GM18873 (cell line): Measurements from ENCODE around the gene PSME3IP1.
"Not testable (repeated sequence)": the region's sequence is repeated elsewhere in the genome, so short reads cannot be mapped to it uniquely, and the experiment has no call there.

ENCODE experiments used
- ATAC-seq: cut with Tn5 transposase; IDR thresholded peaks from one replicate; pipeline ENCODE4 v1.9.1; 2021; ENCODE audit warnings: mild to moderate bottlenecking, moderate library complexity, moderate number of reproducible peaks; ENCODE audit not compliant: unreplicated experiment, low FRiP score

The PSME3IP1 gene

DNA sequence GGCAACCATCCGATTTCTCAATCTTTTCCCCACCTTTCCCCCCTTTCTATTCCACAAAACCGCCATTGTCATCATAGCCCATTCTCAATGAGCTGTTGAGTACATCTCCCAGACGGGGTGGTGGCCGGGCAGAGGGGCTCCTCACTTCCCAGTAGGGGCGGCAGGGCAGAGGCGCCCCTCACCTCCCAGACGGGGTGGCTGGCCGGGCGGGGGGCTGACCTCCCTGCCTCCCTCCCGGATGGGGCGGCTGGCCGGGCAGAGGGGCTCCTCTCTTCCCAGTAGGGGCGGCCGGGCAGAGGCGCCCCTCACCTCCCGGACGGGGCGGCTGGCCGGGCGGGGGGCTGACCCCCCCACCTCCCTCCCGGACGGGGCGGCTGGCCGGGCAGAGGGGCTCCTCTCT is 14.5 kb upstream of the PSME3IP1 start:
- not testable (repeated sequence) for ATAC-seq

- no peak for ATAC-seq
These were observed 10.9 kb upstream of the PSME3IP1 start for GRCh38 chr16:57196753-57197152.

GRCh38 chr16:57196286-57196685 is 10.4 kb upstream of the PSME3IP1 start:
- ATAC-seq = no peak

- no peak for ATAC-seq
These were observed 8.7 kb upstream of the PSME3IP1 start for GRCh38 chr16:57194512-57194911.

DNA sequence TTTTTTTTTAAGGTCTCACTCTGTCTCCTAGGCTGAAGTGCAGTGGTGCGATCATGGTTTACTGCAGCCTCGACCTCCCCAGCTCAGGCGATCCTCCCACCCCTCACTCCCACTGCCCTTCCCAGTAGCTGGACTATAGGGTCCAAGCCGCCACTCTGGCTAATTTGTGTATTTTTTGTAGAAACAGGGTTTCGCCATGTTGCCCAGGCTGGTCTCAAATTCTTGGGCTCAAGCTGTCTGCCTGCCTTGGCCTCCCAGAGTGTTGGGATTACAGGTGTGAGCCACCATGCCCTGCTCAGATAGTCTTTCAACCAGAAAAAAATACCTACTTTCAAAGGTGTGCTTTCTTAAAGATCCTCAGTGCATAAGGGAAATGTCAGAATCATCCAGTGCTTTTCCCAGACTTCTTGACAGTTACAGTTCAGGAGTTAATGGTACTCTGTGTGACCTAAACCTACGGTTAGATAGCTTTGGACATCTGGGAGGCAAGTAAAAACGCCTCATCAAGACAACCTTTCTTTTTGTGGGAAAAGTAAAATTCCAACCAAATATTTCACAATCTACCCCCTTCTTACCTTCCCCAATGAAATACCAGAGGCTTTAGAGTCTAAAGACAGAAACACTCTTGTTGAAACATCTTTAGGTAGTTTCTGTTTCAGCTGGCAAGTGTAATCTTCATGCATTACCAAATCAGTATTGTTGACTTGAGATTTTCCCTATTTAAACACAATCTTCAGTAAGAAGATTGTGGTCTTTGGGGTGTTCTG is 7.1 kb upstream of the PSME3IP1 start:
- ATAC-seq = no peak

- ATAC-seq = no peak
These were observed 6.3 kb upstream of the PSME3IP1 start for GRCh38 chr16:57192146-57192545.

GRCh38 chr16:57191056-57191571 is 5.3 kb upstream of the PSME3IP1 start:
- ATAC-seq = no peak

DNA sequence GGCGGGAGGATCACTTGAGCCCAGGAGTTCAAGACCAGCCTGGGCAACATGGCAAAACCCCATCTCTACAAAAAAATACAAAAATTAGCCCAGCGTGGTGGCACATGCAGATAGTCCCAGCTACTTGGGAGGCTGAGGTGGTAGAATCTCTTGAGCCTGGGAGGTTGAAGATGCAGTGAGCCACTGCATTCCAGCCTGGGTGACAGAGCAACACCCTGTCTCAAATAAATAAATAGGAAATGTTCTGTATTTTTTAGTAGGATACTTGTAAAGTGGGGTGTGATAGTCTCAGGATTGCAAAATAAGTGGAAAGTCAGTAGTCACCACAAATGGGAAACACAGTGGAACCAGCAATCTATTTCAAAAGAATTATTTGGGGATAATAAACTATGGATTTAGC is 4.3 kb upstream of the PSME3IP1 start:
- no peak for ATAC-seq

DNA sequence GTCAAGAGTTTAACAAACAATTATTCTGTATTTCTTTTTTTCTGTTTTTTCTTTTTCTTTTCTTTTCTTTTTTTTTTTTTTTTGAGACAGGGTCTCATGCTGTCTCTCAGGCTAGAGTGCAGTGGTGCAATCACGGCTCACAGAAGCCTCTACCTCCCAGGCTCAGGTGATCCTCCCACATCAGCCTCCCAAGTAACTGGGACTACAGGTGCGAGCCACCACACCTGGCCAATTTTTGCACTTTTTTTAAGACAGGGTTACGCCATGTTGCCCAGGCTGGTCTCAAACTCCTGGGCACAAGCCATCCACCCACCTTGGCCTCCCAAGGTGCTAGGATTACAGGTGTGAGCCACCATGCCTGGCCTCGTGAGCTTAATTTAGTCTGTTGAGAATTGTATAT is 3.7 kb upstream of the PSME3IP1 start:
- ATAC-seq = not testable (repeated sequence)

DNA sequence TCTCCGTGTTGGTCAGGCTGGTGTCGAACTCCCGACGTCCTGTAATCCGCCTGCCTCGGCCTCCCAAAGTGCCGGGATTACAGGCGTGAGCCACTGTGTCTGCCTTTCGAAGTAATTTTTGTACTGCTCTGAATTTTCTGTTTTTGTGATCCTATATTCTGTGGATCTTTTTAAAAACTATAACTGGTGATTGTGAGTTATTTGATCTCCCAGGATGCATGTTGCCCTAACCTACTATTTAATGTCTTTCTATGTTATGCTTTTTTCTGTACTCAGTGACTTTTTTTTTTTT is 2.8 kb upstream of the PSME3IP1 start:
- ATAC-seq = no peak

DNA sequence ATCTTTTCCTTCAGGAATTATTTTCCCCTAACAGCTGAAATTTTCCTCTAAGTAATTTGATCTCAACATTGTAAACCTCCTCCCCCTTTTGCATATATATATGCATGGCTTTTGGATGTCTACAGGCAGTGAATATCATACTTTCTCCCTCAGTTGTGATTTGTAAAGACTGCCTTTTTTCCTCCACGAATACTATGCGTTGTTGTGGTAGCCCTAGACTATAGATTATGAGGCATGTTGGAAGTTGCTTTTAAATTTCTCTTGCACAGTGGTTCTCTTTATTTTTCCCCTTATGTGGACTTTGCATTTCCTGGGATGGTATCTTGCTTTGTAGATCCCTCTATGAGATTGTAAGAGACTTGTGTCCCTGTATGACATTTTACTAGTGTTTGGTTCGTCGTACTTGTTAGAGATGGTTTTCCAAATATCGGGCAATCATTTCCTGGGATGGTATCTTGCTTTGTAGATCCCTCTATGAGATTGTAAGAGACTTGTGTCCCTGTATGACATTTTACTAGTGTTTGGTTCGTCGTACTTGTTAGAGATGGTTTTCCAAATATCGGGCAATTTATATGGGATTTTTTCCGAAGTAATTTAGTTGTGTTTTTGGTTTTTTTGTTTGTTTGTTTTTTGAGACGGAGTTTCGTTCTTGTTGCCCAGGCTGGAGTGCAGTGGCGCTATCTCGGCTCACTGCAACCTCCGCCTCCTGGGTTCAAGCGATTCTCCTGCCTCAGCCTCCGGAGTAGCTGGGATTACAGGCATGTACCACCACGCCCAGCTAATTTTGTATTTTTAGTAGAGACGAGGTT is 2.3 kb upstream of the PSME3IP1 start:
- ATAC-seq = not testable (repeated sequence)

- no peak for ATAC-seq
These were observed 1.3 kb upstream of the PSME3IP1 start for GRCh38 chr16:57186872-57187854.

- peak; percentile 36 for ATAC-seq
These were observed 344 bp downstream of the PSME3IP1 start for GRCh38 chr16:57185446-57185944.

DNA sequence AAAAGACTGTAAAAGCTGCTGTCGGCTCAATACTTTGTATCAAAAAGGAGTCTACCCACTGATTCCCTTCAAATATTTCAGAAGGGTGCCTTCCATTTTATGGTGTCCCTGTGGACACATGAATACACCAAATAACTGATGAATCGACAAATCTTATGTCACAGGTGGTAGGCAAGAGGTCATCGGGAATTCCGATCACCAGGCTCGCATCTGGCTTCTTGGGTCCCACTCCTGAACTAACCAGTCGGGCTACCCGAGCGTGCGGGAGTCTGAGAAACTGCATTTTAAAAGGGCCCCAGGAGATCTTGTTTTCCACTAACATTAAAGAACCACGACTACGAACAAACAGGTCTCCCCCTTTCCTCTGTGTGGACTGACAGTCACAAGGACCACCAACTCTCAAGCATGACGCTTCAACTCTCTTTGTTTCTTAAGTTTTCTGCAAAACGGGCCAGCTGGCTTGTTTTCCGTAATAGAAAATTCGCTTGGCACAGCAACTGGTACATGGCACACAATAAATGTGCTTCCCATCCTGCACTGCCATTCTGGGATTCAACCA is 873 bp downstream of the PSME3IP1 start:
- no peak for ATAC-seq

- ATAC-seq = no peak
These were observed 1.7 kb downstream of the PSME3IP1 start for GRCh38 chr16:57184113-57184512.

- no peak for ATAC-seq
These were observed 6.5 kb downstream of the PSME3IP1 start for GRCh38 chr16:57179215-57179828.

DNA sequence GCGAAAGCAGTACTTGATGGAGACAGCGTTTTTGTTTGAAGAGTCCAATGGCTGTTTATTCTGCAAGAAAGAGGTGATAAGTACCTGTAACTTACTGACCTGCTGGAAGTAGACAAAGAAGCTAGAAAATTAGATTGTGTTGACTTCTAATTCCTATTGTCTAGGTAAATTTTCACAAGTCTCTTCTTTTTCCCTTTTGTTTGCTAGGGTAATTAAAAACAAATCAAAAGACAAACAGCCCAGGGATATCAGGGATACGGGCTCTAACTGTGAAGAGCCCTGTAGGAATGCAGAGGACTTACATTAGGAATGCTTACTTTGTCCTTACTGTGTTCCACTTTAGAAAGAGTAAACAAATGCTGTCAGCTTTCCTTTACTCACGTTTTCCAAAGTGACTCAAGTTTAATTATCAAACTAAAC is 7.0 kb downstream of the PSME3IP1 start:
- no peak for ATAC-seq

- ATAC-seq = no peak
These were observed 7.6 kb downstream of the PSME3IP1 start for GRCh38 chr16:57178196-57178595.

DNA sequence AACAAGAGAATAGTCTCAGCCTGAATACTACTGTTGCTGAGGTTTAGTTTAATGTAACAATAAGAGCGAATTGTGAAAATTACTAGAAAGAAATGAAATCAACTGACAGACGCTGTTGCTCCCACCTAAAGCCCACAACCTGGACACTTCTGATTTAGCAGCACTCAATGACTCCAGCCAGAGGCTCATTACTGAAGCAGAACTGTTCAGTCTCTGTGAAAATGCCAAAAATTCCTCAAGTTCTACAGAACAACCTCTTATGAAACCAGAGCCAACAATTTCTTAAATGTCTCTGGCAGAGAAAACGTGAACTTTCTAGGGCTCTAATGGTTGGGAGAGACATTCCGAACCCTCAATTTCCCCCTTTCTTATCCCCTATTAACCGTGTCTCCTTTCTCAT is 9.9 kb downstream of the PSME3IP1 start:
- no peak for ATAC-seq
